Stimulated activated CD4-positive, alpha-beta T cell treated with anti-CD3 and anti-CD28 coated beads, Interleukin-1b, Interleukin-23, amount 100 ng/mL, for 1 hour (primary cell): Measurements from ENCODE around the gene SYNPO.

ENCODE experiments used
- DNase-seq, 2 donors: peaks; one replicate each; pipeline ENCODE4 v3.0.0-alpha.2; 2020; ENCODE audit warnings: low read depth in 2 of 2

Gene SYNPO

GRCh38 chr5:150640311-150641005 is at the start of gene SYNPO:
Gene SYNPO (plus strand): TSS chr5:150640660. CDS start chr5:150648276, 7,616 bp downstream.
- no peak for DNase-seq

GRCh38 chr5:150590979-150591695 is 49.3 kb upstream of the SYNPO start:
- DNase-seq = no peak

- DNase-seq = no peak
Measured at GRCh38 chr5:150593593-150593992, 46.9 kb upstream of the SYNPO start.

- DNase-seq = no peak
Measured at GRCh38 chr5:150593996-150594395, 46.5 kb upstream of the SYNPO start.

- DNase-seq = no peak
Measured at GRCh38 chr5:150595466-150596031, 44.9 kb upstream of the SYNPO start.

GRCh38 chr5:150596313-150596712 is 44.1 kb upstream of the SYNPO start:
- DNase-seq = no peak

GRCh38 chr5:150596826-150597225 is 43.6 kb upstream of the SYNPO start:
- no peak for DNase-seq

- DNase-seq = no peak
Measured at GRCh38 chr5:150598006-150598405, 42.5 kb upstream of the SYNPO start.

GRCh38 chr5:150598821-150599273 is 41.6 kb upstream of the SYNPO start:
- DNase-seq = no peak

- no peak for DNase-seq
Measured at GRCh38 chr5:150599281-150599680, 41.2 kb upstream of the SYNPO start.

GRCh38 chr5:150599917-150600511 is 40.4 kb upstream of the SYNPO start:
- no peak for DNase-seq

GRCh38 chr5:150600616-150601490 is 39.6 kb upstream of the SYNPO start:
- DNase-seq = no peak

GRCh38 chr5:150601491-150602345 is 38.7 kb upstream of the SYNPO start:
- no peak for DNase-seq

- DNase-seq = no peak
Measured at GRCh38 chr5:150603052-150603451, 37.4 kb upstream of the SYNPO start.

- DNase-seq = no peak
Measured at GRCh38 chr5:150603491-150603890, 37.0 kb upstream of the SYNPO start.

- DNase-seq = no peak
Measured at GRCh38 chr5:150604010-150604409, 36.5 kb upstream of the SYNPO start.

GRCh38 chr5:150604894-150605440 is 35.5 kb upstream of the SYNPO start:
- DNase-seq = no peak

GRCh38 chr5:150605546-150605945 is 34.9 kb upstream of the SYNPO start:
- DNase-seq = no peak

- DNase-seq = no peak
Measured at GRCh38 chr5:150606476-150606875, 34.0 kb upstream of the SYNPO start.

GRCh38 chr5:150607105-150607504 is 33.4 kb upstream of the SYNPO start:
- no peak for DNase-seq
